Measurements from ENCODE around the gene RRP7A.
"Not testable (repeated sequence)": the region's sequence is repeated elsewhere in the genome, so short reads cannot be mapped to it uniquely, and the experiment has no call there.

The RRP7A gene

GRCh38 chr22:42560781-42561180 lies 41.2 kb upstream of the RRP7A start:
- TF ChIP-seq ZFX (IDR thresholded peaks at IDR 0.05) (no peak), CTCF (conservative IDR thresholded peaks at IDR 0.05) (no peak; the same call in 1 of the 2 replicates)
- no peak overlapping the region for H3K27ac ChIP-seq

- no peak overlapping the region for H3K27ac ChIP-seq
- no peak for TF ChIP-seq ZFX (IDR thresholded peaks at IDR 0.05)
- no peak for TF ChIP-seq CTCF (conservative IDR thresholded peaks at IDR 0.05)
These were observed 40.8 kb upstream of the RRP7A start for GRCh38 chr22:42560381-42560780.

GRCh38 chr22:42553475-42554361 lies 34.1 kb upstream of the RRP7A start, which contains the start of gene SERHL2:
Gene SERHL2, plus strand, starts transcription at chr22:42553956. Its CDS starts 65 bp downstream, at chr22:42554021.
- TF ChIP-seq CTCF (conservative IDR thresholded peaks at IDR 0.05) (no peak), ZFX (IDR thresholded peaks at IDR 0.05) (no peak)
- H3K27ac ChIP-seq, result no peak within 1 kb of the TSS

- not testable (repeated sequence) for H3K27ac ChIP-seq
- TF ChIP-seq CTCF (conservative IDR thresholded peaks at IDR 0.05), result peak; percentile 65
These were observed 32.7 kb upstream of the RRP7A start for GRCh38 chr22:42552294-42552647.

GRCh38 chr22:42549331-42550060 lies 29.9 kb upstream of the RRP7A start:
- TF ChIP-seq ZFX (IDR thresholded peaks at IDR 0.05), result no peak
- TF ChIP-seq CTCF (conservative IDR thresholded peaks at IDR 0.05), result no peak
- H3K27ac ChIP-seq, result no peak overlapping the region

- no peak for TF ChIP-seq CTCF (conservative IDR thresholded peaks at IDR 0.05)
- TF ChIP-seq ZFX (IDR thresholded peaks at IDR 0.05), result no peak
These were observed 29.2 kb upstream of the RRP7A start for GRCh38 chr22:42548597-42549330.

GRCh38 chr22:42548126-42548525 lies 28.5 kb upstream of the RRP7A start:
- H3K27ac ChIP-seq, result not testable (repeated sequence)

More at GRCh38 chr22:42548597-42549330, 29.2 kb upstream of the RRP7A start:
- H3K27ac ChIP-seq, result no peak overlapping the region
